Panc1 (cell line): ENCODE data around the gene EEA1.

Experiments used
- CTCF ChIP-seq: fragments of 450-650 bp; IDR thresholded peaks from 2 replicates; pipeline ENCODE4 v1.5.1; 2017; ENCODE audit warnings: mild to moderate bottlenecking
- POLR2AphosphoS5 ChIP-seq: IDR thresholded peaks from 2 replicates; pipeline ENCODE4 v1.6.1; 2012; ENCODE audit warnings: mild to moderate bottlenecking, low read depth, low read length, moderate library complexity
- REST ChIP-seq, 2 experiments: IDR thresholded peaks; 2 replicates each; pipeline ENCODE4 v1.6.1; 2011 to 2012; ENCODE audit warnings: low read depth in 2 of 2, control low read depth in 1 of 2, low read length in 1 of 2, mild to moderate bottlenecking in 1 of 2, moderate library complexity in 1 of 2; ENCODE audit not compliant: insufficient read depth in 1 of 2
- SIN3A ChIP-seq: IDR thresholded peaks from 2 replicates; pipeline ENCODE4 v1.6.1; 2012; ENCODE audit warnings: low read depth, mild to moderate bottlenecking, low read length, moderate library complexity, borderline replicate concordance; ENCODE audit not compliant: insufficient read depth
- TCF7L2 ChIP-seq: IDR thresholded peaks from 2 replicates; pipeline ENCODE4 v1.6.1; 2011; ENCODE audit warnings: mild to moderate bottlenecking, low read depth, low read length, inconsistent platforms

GRCh38 chr12:92915365-92915764 lies 13.7 kb downstream of the EEA1 start:
- TF ChIP-seq CTCF = no peak
- TF ChIP-seq REST (IDR thresholded peaks at IDR 0.05; ENCODE audit: insufficient read depth in 1 of 2, low read depth in 2 of 2, low read length in 1 of 2) = no peak
- TF ChIP-seq TCF7L2 = no peak
- TF ChIP-seq POLR2AphosphoS5 = no peak
- no peak for TF ChIP-seq SIN3A
